Chondrocyte (in vitro differentiated cells): ENCODE measurements around the gene CSNK2A1. TPM values are rescaled to one million over a fixed set of nuclear protein-coding genes. Genes with fewer than 3 reads are reported as not detected.

Experiments
- DNase-seq: peaks from one replicate; pipeline ENCODE4 v3.0.0; 2021; ENCODE audit warnings: mixed read lengths, low spot score
- H3K27ac Mint-ChIP-seq: one replicate; pipeline ENCODE4 v1.8.0; 2021; ENCODE audit warnings: mild to moderate bottlenecking, moderate library complexity, mixed read lengths; ENCODE audit not compliant: unreplicated experiment
- H3K27me3 Mint-ChIP-seq: 2 replicates; pipeline ENCODE4 v1.8.0; 2021; ENCODE audit warnings: low read depth, mixed read lengths
- H3K36me3 Mint-ChIP-seq: 2 replicates; pipeline ENCODE4 v1.8.0; 2021; ENCODE audit warnings: low read depth, mixed read lengths
- H3K4me1 Mint-ChIP-seq: 2 replicates; pipeline ENCODE4 v1.8.0; 2021; ENCODE audit warnings: low read depth, mild to moderate bottlenecking, mixed read lengths
- H3K4me3 Mint-ChIP-seq: one replicate; pipeline ENCODE4 v1.8.0; 2021; ENCODE audit warnings: mild to moderate bottlenecking, moderate library complexity, mixed read lengths; ENCODE audit not compliant: unreplicated experiment
- H3K9me3 Mint-ChIP-seq: 2 replicates; pipeline ENCODE4 v1.8.0; 2021; ENCODE audit warnings: low read depth, mixed read lengths
- CTCF ChIP-seq: fragments of 200-600 bp; sonication (generic); IDR thresholded peaks from 2 replicates; pipeline ENCODE4 v1.5.0; 2021; ENCODE audit warnings: antibody characterized with exemption, mild to moderate bottlenecking, moderate library complexity
- total RNA-seq: library from RNA; stranded (reverse); gene quantifications from 3 replicates; pipeline ENCODE4 v1.2.1, GENCODE V29; 2021

CSNK2A1 gene
- total RNA-seq, 1 donor from 2014 or later, result 122 TPM

GRCh38 chr20:539191-539590 lies 4.4 kb downstream of the CSNK2A1 start:
- no peak for DNase-seq
- Mint-ChIP-seq H3K27ac (peak overlapping the region; percentile 88), H3K9me3 (no peaks in the 10 kb centered on the region), H3K27me3 (no peaks in the 10 kb centered on the region), H3K4me1 (peaks cover 83% of the 10 kb centered on the region), H3K36me3 (peaks cover 4% of the 10 kb centered on the region), H3K4me3 (peak overlapping the region; percentile 43)
- no peak for TF ChIP-seq CTCF

GRCh38 chr20:537983-538382 lies 5.6 kb downstream of the CSNK2A1 start:
- Mint-ChIP-seq H3K9me3 (no peaks in the 10 kb centered on the region), H3K4me3 (no peak overlapping the region), H3K27me3 (no peaks in the 10 kb centered on the region), H3K36me3 (peaks cover 4% of the 10 kb centered on the region), H3K27ac (no peak overlapping the region), H3K4me1 (peaks cover 86% of the 10 kb centered on the region)
- no peak for DNase-seq
- no peak for TF ChIP-seq CTCF

GRCh38 chr20:536426-537010 lies 7.1 kb downstream of the CSNK2A1 start:
- Mint-ChIP-seq H3K4me3 (no peak overlapping the region), H3K4me1 (peaks cover 80% of the 10 kb centered on the region), H3K27me3 (no peaks in the 10 kb centered on the region), H3K9me3 (no peaks in the 10 kb centered on the region), H3K27ac (peak overlapping the region; percentile 68), H3K36me3 (peaks cover 2% of the 10 kb centered on the region)
- no peak for TF ChIP-seq CTCF
- no peak for DNase-seq

GRCh38 chr20:535958-536357 lies 7.6 kb downstream of the CSNK2A1 start:
- no peak for DNase-seq
- no peak for TF ChIP-seq CTCF
- H3K9me3 Mint-ChIP-seq, result no peaks in the 10 kb centered on the region
- H3K4me3 Mint-ChIP-seq, result peak overlapping the region; percentile 8
- no peaks in the 10 kb centered on the region for H3K27me3 Mint-ChIP-seq
- H3K4me1 Mint-ChIP-seq, result peaks cover 76% of the 10 kb centered on the region
- H3K36me3 Mint-ChIP-seq, result peaks cover 2% of the 10 kb centered on the region
- peak overlapping the region; percentile 68 for H3K27ac Mint-ChIP-seq

- Mint-ChIP-seq H3K9me3 (no peaks in the 10 kb centered on the region), H3K36me3 (no peaks in the 10 kb centered on the region)
Measured at GRCh38 chr20:533526-533925, 10.1 kb downstream of the CSNK2A1 start.

More at GRCh38 chr20:533526-533925, 10.1 kb downstream of the CSNK2A1 start:
- no peak for TF ChIP-seq CTCF
- Mint-ChIP-seq H3K4me1 (peaks cover 71% of the 10 kb centered on the region), H3K27me3 (no peaks in the 10 kb centered on the region), H3K4me3 (no peak overlapping the region), H3K27ac (peak overlapping the region; percentile 10)
- no peak for DNase-seq
